Measurements from ENCODE around the gene HOXA11.
A peak's percentile ranks its signal among the peaks of the same experiment; 100 is the strongest.

HOXA11 gene

GRCh38 chr7:27192546-27193334 lies 7.7 kb upstream of the HOXA11 start:
- peak; percentile 14 for DNase-seq

- DNase-seq: no peak
Measured at GRCh38 chr7:27191833-27192545, 7.0 kb upstream of the HOXA11 start.

- DNase-seq: no peak
Measured at GRCh38 chr7:27191161-27191731, 6.2 kb upstream of the HOXA11 start.

GRCh38 chr7:27189997-27190748 lies 5.1 kb upstream of the HOXA11 start:
- DNase-seq: no peak

- DNase-seq: no peak
Measured at GRCh38 chr7:27189295-27189996, 4.4 kb upstream of the HOXA11 start.

GRCh38 chr7:27188386-27189294 lies 3.6 kb upstream of the HOXA11 start:
- peak; percentile 49 for DNase-seq

GRCh38 chr7:27187475-27188385 lies 2.7 kb upstream of the HOXA11 start:
- DNase-seq: no peak

- no peak for DNase-seq
Measured at GRCh38 chr7:27186668-27187474, 1.8 kb upstream of the HOXA11 start.

GRCh38 chr7:27185854-27186667 lies 1.0 kb upstream of the HOXA11 start:
- DNase-seq: no peak

- no peak for DNase-seq
Measured at GRCh38 chr7:27184337-27185012, 557 bp downstream of the HOXA11 start.

- no peak for DNase-seq
Measured at GRCh38 chr7:27183682-27184336, 1.2 kb downstream of the HOXA11 start.

- no peak for DNase-seq
Measured at GRCh38 chr7:27182861-27183681, 2.0 kb downstream of the HOXA11 start.

- DNase-seq: no peak
Measured at GRCh38 chr7:27182285-27182841, 2.7 kb downstream of the HOXA11 start.

- no peak for DNase-seq
Measured at GRCh38 chr7:27181795-27182275, 3.2 kb downstream of the HOXA11 start.

- DNase-seq: no peak
Measured at GRCh38 chr7:27180431-27181420, 4.3 kb downstream of the HOXA11 start.
